H1 (cell line): Measurements from ENCODE around the gene NRXN3.

Source experiments
- ATF3 ChIP-seq: IDR thresholded peaks from 2 replicates; pipeline ENCODE4 v1.6.1; 2011; ENCODE audit warnings: low read depth, mild to moderate bottlenecking, low read length; ENCODE audit not compliant: insufficient read depth
- BACH1 ChIP-seq: IDR thresholded peaks from 2 replicates; pipeline ENCODE4 v1.6.1; 2012; ENCODE audit warnings: low read length, improper control_type of control experiment
- CBX5 ChIP-seq: fragments of 300-800, 300-1000 bp; sonication (generic); IDR thresholded peaks from 2 replicates; pipeline ENCODE4 v1.7.1; 2016; ENCODE audit warnings: antibody characterized with exemption, low read length, low read depth
- CTCF ChIP-seq, 3 experiments: IDR thresholded peaks; 1 replicate in 2 of 3; 2 replicates in 1 of 3; pipeline versions ENCODE4 v1.5.1 to v1.6.1; 2011; ENCODE audit warnings: low read length in 3 of 3, mild to moderate bottlenecking in 3 of 3, inconsistent platforms in 2 of 3, low read depth in 1 of 3, moderate library complexity in 1 of 3; ENCODE audit not compliant: insufficient read depth in 1 of 3; ENCODE audit errors: control extremely low read depth in 1 of 3
- EZH2 ChIP-seq: fragments of 200-600 bp; sonication (generic); IDR thresholded peaks from 2 replicates; pipeline ENCODE4 v1.7.1; 2012; ENCODE audit warnings: low read depth, mild to moderate bottlenecking, moderate library complexity, low read length, inconsistent platforms; ENCODE audit not compliant: severe bottlenecking
- JUND ChIP-seq: IDR thresholded peaks from 2 replicates; pipeline ENCODE4 v1.6.1; 2011; ENCODE audit warnings: mild to moderate bottlenecking, improper control_type of control experiment, low read length
- KDM1A ChIP-seq: fragments of 200-600, 300-600 bp; sonication (generic); IDR thresholded peaks from 2 replicates; pipeline ENCODE4 v1.7.1; 2016; ENCODE audit warnings: mild to moderate bottlenecking, low read length, borderline replicate concordance
- MAX ChIP-seq: IDR thresholded peaks from 2 replicates; pipeline ENCODE4 v1.6.1; 2012; ENCODE audit warnings: inconsistent platforms
- POLR2A ChIP-seq, 2 experiments: IDR thresholded peaks; 1 replicate in 1 of 2; 2 replicates in 1 of 2; pipeline ENCODE4 v1.6.1; 2011; ENCODE audit warnings: low read depth in 2 of 2, low read length in 2 of 2, mild to moderate bottlenecking in 2 of 2; ENCODE audit errors: control extremely low read depth in 1 of 2
- POLR2AphosphoS5 ChIP-seq: IDR thresholded peaks from 2 replicates; pipeline ENCODE4 v1.6.1; 2011; ENCODE audit warnings: low read depth, low read length
- RAD21 ChIP-seq, 2 experiments: IDR thresholded peaks in 1 of 2; conservative IDR thresholded peaks in 1 of 2; 2 replicates each; pipeline ENCODE4 v1.6.1; 2011; ENCODE audit warnings: low read depth in 2 of 2, low read length in 2 of 2, improper control_type of control experiment in 1 of 2, inconsistent platforms in 1 of 2, mild to moderate bottlenecking in 1 of 2, moderate library complexity in 1 of 2
- SIN3A ChIP-seq, 2 experiments: IDR thresholded peaks in 1 of 2; conservative IDR thresholded peaks in 1 of 2; 2 replicates each; pipeline ENCODE4 v1.6.1; 2011 to 2012; ENCODE audit warnings: low read length in 2 of 2, improper control_type of control experiment in 1 of 2, low read depth in 1 of 2, mild to moderate bottlenecking in 1 of 2
- SRF ChIP-seq: IDR thresholded peaks from 2 replicates; pipeline ENCODE4 v1.6.1; 2011; ENCODE audit warnings: mild to moderate bottlenecking, low read depth, low read length, moderate library complexity
- TAF1 ChIP-seq: IDR thresholded peaks from 2 replicates; pipeline ENCODE4 v1.6.1; 2011; ENCODE audit warnings: mild to moderate bottlenecking, low read depth, low read length

GRCh38 chr14:78970677-78971076 is 800.5 kb downstream of the NRXN3 start:
- TF ChIP-seq KDM1A (no peak), CTCF (IDR thresholded peaks at IDR 0.05; ENCODE audit: control extremely low read depth in 1 of 3, insufficient read depth in 1 of 3, low read depth in 1 of 3, low read length in 3 of 3) (no peak), BACH1 (no peak), RAD21 (IDR thresholded peaks at IDR 0.05 in 1 of 2, conservative IDR thresholded peaks at IDR 0.05 in 1 of 2; ENCODE audit: low read depth in 2 of 2, low read length in 2 of 2) (no peak), EZH2 (no peak), POLR2AphosphoS5 (no peak), JUND (no peak), SRF (no peak), POLR2A (IDR thresholded peaks at IDR 0.05; ENCODE audit: control extremely low read depth in 1 of 2, low read depth in 2 of 2, low read length in 2 of 2) (no peak), SIN3A (conservative IDR thresholded peaks at IDR 0.05 in 1 of 2, IDR thresholded peaks at IDR 0.05 in 1 of 2; ENCODE audit: low read depth in 1 of 2, low read length in 2 of 2) (no peak), CBX5 (no peak), MAX (no peak), TAF1 (no peak), ATF3 (no peak)
